NCI-H82 (cell line): ENCODE data around the gene CCDC148.
"Not testable (repeated sequence)": the region's sequence is repeated elsewhere in the genome, so short reads cannot be mapped to it uniquely, and the experiment has no call there.

ENCODE experiments used
- DNase-seq: peaks from one replicate; lab custom pipeline; 2025; lab: John Stamatoyannopoulos, UW

CCDC148 gene

GRCh38 chr2:158481116-158481515, 24.6 kb upstream of the CCDC148 start:
- no peak for DNase-seq

- DNase-seq: no peak
These were observed 22.3 kb upstream of the CCDC148 start for GRCh38 chr2:158478816-158479215.

- no peak for DNase-seq
These were observed 21.7 kb upstream of the CCDC148 start for GRCh38 chr2:158478237-158478636.

GRCh38 chr2:158477202-158477601, 20.6 kb upstream of the CCDC148 start:
- DNase-seq: no peak

GRCh38 chr2:158474526-158475011, 18.0 kb upstream of the CCDC148 start:
- not testable (repeated sequence) for DNase-seq

GRCh38 chr2:158473719-158474392, 17.3 kb upstream of the CCDC148 start:
- DNase-seq: peak; percentile 43

GRCh38 chr2:158473300-158473699, 16.7 kb upstream of the CCDC148 start:
- DNase-seq: not testable (repeated sequence)

GRCh38 chr2:158472829-158473228, 16.3 kb upstream of the CCDC148 start:
- DNase-seq: not testable (repeated sequence)

- no peak for DNase-seq
These were observed 10.7 kb upstream of the CCDC148 start for GRCh38 chr2:158467248-158467647.

- DNase-seq: peak; percentile 42
These were observed 8.1 kb upstream of the CCDC148 start for GRCh38 chr2:158464426-158465281.

GRCh38 chr2:158463496-158464095, 7.0 kb upstream of the CCDC148 start:
- no peak for DNase-seq

- no peak for DNase-seq
These were observed 4.2 kb upstream of the CCDC148 start for GRCh38 chr2:158460632-158461297.

GRCh38 chr2:158459161-158460003, 2.8 kb upstream of the CCDC148 start:
- DNase-seq: no peak

GRCh38 chr2:158458617-158458920, 2.0 kb upstream of the CCDC148 start:
- no peak for DNase-seq

- peak; percentile 84 for DNase-seq
These were observed 1.5 kb upstream of the CCDC148 start for GRCh38 chr2:158457826-158458616.

GRCh38 chr2:158457092-158457825, 706 bp upstream of the CCDC148 start:
- DNase-seq: peak; percentile 76

- no peak for DNase-seq
These were observed 12.9 kb downstream of the CCDC148 start for GRCh38 chr2:158443606-158444005.

GRCh38 chr2:158439062-158439461, 17.5 kb downstream of the CCDC148 start:
- not testable (repeated sequence) for DNase-seq

- not testable (repeated sequence) for DNase-seq
These were observed 22.8 kb downstream of the CCDC148 start for GRCh38 chr2:158433716-158434115.

- DNase-seq: no peak
These were observed 24.4 kb downstream of the CCDC148 start for GRCh38 chr2:158432117-158432516.
